NCI-H1694 (cell line): Measurements from ENCODE around the gene PLEKHA6.
"Not testable (repeated sequence)": the region's sequence is repeated elsewhere in the genome, so short reads cannot be mapped to it uniquely, and the experiment has no call there.

Experiments
- DNase-seq: peaks from one replicate; lab custom pipeline; 2025; lab: John Stamatoyannopoulos, UW

Gene PLEKHA6

GRCh38 chr1:204314893-204315658 lies 44.7 kb downstream of the PLEKHA6 start:
- DNase-seq, result no peak

DNA sequence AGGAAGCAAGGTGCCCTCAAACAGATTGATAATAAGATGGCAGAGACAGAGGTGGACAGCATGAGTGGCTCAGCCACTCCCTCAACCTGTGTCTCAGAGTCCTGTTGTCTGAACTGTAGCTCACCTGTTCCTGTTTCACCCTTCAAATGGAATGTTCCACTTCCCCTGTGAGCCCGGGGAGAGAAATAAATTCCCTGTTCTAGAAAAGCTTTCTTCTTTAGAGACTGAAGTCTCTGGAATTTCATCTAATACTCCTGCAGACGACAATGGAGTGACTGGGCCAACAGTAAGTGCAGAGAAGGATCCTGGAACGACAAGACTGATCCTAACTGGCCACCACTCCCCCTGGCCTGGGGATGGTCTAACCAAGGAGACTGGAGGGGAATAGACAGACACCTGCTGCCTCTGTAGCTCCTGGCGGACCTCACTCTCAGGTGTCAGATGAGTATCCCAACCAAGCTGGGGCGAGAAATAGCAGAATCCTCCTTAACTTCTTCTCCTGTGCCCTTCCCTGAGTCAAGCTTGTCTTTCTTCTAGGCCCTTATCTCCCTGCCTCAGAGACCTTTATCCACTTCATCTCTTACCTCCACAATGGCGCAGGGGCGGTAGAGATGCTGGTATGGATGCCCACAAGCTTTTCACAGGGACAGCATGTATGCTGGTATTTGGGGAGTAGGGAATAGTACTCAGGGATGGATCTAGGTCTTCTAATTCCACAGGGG lies 45.4 kb downstream of the PLEKHA6 start:
- DNase-seq, result no peak

GRCh38 chr1:204313675-204314074 lies 46.1 kb downstream of the PLEKHA6 start:
- no peak for DNase-seq

- not testable (repeated sequence) for DNase-seq
These were observed 48.8 kb downstream of the PLEKHA6 start for GRCh38 chr1:204310970-204311369.

DNA sequence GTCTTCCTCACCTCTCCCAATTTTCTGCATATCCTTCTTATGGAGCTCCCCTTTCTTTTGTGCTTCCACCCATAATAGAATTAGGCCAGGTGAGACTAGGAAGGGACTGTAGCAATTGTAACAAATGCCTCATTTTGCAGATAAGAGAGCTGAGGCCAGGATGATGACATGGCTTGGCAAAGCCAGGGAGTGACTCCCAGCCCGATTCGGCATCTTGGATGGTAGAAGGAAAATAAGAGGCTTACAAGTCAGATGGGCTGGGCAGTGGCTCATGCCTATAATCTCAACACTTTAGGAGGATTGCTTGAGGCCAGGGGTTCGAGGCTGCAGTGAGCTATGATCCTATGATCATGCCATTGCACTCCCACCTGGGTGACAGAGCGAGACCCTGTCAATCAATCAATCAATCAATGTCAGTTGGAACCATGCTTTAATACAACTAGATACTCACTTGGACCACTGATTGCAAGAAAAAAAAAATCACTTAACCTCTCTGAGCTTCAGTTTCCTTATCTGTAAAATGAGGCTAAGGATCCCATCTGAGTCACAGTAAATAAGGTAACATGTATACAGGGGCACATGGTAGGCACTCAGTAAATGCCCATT lies 51.6 kb downstream of the PLEKHA6 start:
- no peak for DNase-seq

GRCh38 chr1:204307334-204307883 lies 52.3 kb downstream of the PLEKHA6 start:
- no peak for DNase-seq

- DNase-seq, result no peak
These were observed 53.7 kb downstream of the PLEKHA6 start for GRCh38 chr1:204306076-204306475.

DNA sequence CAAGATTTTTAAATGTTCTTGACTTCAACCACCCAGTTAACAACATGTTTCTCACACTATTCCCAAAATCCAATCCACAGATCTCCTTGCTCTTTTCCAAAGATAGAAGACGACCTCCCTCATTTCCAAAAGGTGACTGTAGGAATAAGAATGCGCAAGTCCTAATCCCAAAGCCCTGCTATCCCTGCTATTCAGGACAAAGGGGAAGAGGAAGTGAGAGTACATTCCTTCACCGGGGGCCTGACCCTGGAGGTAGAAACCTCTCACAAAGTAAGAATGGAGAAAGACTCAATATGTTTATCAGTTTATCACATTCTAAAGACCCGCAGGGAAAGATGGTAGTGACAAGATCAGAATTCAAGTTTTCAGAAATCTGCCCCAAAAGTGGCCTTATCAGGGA lies 55.7 kb downstream of the PLEKHA6 start:
- no peak for DNase-seq

GRCh38 chr1:204302769-204303168 lies 57.0 kb downstream of the PLEKHA6 start:
- no peak for DNase-seq

DNA sequence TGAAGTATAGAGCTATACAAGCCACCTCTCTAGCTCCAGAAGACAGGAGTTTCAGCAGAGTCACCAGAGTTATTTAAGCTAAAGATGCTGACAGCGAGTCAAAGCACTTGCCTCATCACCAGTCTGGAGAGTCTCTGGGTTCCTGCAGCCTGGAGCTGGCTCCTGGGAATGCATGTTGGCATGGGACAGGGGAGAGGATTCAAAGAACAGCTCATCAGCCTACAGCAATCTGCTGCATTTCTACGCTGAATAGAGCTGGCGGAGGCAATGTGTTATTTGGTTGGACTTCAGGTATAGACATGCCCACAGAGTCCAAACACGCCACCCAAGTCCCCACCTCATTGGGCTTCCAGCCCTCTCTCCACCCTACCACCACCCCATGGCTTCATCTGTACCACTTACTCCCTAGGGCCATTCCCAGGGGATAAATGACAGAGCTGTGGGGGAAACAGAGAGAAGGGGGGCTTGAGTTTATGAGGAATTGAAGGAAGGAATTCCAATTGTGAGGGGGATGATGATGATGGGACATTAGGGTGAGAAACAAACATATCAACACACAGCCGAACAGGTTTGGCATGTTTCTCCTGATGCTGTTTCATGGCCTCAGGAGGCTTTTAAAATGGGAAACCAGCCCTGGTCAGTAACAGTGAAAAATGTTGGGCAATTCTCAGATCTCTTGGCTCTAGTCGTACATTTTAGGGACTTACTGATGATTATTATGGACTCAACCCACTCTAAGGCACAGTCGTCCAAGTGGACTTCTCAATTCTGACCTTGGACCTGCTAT lies 58.4 kb downstream of the PLEKHA6 start:
- DNase-seq, result peak; percentile 98

DNA sequence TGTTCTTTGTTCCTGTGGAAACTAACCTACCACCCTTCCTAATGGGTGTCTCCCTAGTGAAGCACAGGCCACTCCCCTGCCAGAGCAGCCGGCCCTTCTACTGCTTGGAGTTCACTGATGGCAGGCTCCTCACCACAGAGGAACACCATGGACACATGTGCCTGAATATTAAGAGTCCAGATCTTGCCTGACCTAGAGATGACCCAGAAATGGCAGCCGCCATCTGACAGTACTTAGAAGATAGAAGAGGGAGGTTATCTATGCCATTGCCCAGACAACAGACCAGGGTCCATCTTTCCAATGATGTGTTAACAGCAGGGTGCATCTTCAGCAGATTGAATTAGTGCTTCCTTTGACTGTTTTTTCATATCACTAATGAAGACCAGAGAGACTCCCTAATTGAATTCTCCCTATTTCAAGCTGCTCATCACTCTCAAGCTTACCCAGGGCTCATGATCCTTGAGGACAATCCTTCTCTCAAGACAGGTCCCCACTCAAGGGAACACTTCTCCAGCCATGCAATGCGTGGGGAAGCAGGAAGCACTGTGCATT lies 59.8 kb downstream of the PLEKHA6 start:
- DNase-seq, result peak; percentile 94

GRCh38 chr1:204296431-204296988 lies 63.2 kb downstream of the PLEKHA6 start:
- DNase-seq, result no peak

GRCh38 chr1:204295671-204296070 lies 64.1 kb downstream of the PLEKHA6 start:
- no peak for DNase-seq

DNA sequence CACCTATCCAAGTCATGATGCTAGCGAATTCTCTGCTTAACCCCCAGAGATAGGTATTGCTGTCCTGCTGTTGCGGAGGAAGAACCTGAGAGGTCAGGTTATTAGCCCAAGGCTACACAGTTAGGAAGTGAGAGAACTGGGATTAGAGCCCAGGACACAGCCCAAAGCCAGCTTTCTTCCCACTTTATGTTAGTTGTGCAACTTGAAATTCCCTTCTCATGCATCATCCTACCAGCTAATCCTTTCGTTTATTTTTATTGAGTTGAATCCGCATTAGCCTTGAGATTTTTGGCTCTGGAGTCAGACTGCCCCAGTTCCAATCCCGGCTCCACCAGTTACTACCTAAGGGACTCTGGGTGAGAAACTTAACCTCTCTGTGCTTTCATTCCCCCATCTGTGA lies 65.4 kb downstream of the PLEKHA6 start:
- DNase-seq, result no peak

DNA sequence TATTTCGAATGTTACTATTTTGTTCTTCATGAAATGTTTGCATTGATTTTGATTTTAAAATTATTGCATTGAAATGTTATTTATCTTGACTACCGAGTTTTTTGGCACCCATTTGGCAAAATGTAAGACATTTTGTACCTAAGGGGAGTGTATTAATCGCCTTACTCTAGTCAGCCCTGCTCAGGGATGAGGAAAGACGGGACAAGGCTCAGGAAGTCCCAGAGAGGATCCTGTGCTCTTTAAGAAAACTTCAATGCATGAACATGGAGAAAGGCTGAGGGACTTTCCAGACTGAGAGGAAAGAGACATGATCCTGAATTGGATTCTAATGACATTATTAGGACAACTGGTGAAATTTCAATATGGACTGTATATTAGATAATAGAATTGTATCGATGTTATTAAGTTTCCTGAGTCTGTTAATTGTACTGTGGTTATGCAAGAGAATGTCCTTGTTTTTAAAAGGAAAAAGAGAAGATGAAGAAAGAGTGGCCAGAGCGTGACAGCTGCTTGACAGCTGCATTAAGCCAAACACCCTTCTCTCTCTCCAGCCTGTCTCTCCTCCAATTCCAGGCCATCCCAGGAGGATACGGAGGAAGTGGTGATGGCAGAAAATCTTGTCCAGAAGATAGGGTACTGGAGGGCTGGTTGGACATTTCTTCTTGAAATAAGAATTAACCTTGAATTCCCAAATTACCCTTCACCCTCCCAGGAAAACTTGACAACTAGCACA lies 66.0 kb downstream of the PLEKHA6 start:
- no peak for DNase-seq

GRCh38 chr1:204292740-204293139 lies 67.0 kb downstream of the PLEKHA6 start:
- DNase-seq, result no peak

- DNase-seq, result no peak
These were observed 70.4 kb downstream of the PLEKHA6 start for GRCh38 chr1:204289280-204289679.

- DNase-seq, result peak; percentile 39
These were observed 71.6 kb downstream of the PLEKHA6 start for GRCh38 chr1:204288021-204288588.

DNA sequence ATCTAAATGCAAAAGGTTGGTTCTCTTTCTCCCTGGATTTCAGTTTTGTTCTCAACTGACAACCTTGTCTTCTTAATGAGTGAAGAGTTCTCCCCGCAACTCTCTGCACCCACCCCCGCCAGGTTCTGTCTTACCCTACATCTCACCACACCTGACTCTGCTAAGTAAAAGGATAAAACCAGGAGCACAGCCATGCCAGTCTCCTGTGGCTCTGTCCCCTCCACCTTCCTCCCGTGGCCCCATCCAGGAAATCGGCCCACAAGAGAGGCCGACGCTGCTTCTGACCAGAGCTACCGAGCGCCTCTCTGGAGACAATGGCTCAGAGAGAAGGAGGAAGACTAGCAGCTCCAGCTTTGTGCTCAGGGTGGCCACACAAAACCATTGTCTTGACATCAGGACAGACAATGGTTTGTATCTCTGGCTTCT lies 72.2 kb downstream of the PLEKHA6 start:
- DNase-seq, result no peak

GRCh38 chr1:204286831-204287421 lies 72.8 kb downstream of the PLEKHA6 start:
- DNase-seq, result no peak
